ENCODE data around the gene SYT1. TPM values are rescaled to one million over a fixed set of nuclear protein-coding genes. Genes with fewer than 3 reads are reported as not detected.

The SYT1 gene
- 1 to 10 TPM; 1.1 to 3.7 (median 1.9) TPM for total RNA-seq

GRCh38 chr12:78864403-78864869 is at the start of gene SYT1:
TSS of gene SYT1 (plus strand) at chr12:78864774.
- no peak for TF ChIP-seq CTCF (IDR thresholded peaks at IDR 0.05; ENCODE audit: low read depth)

- TF ChIP-seq CTCF (IDR thresholded peaks at IDR 0.05; ENCODE audit: low read depth) = no peak
These were observed 46.1 kb upstream of the SYT1 start for GRCh38 chr12:78818487-78818886.

GRCh38 chr12:78820946-78821345 is 43.6 kb upstream of the SYT1 start:
- no peak for TF ChIP-seq CTCF (IDR thresholded peaks at IDR 0.05; ENCODE audit: low read depth)

GRCh38 chr12:78824918-78825317 is 39.7 kb upstream of the SYT1 start:
- TF ChIP-seq CTCF (IDR thresholded peaks at IDR 0.05; ENCODE audit: low read depth) = no peak

GRCh38 chr12:78829690-78830089 is 34.9 kb upstream of the SYT1 start:
- no peak for TF ChIP-seq CTCF (IDR thresholded peaks at IDR 0.05; ENCODE audit: low read depth)

GRCh38 chr12:78835493-78835892 is 29.1 kb upstream of the SYT1 start:
- no peak for TF ChIP-seq CTCF (IDR thresholded peaks at IDR 0.05; ENCODE audit: low read depth)

GRCh38 chr12:78853231-78853630 is 11.3 kb upstream of the SYT1 start:
- no peak for TF ChIP-seq CTCF (IDR thresholded peaks at IDR 0.05; ENCODE audit: low read depth)
